Nephron (organoid): Measurements from ENCODE around the gene PDX1.

ENCODE experiments used
- H3K27ac Mint-ChIP-seq, 3 experiments: 2 replicates each; pipeline ENCODE4 v1.8.0; 2020; ENCODE audit warnings: mixed read lengths in 3 of 3, mild to moderate bottlenecking in 2 of 3, moderate library complexity in 1 of 3
- H3K27me3 Mint-ChIP-seq: 2 replicates; pipeline ENCODE4 v1.8.0; 2021; ENCODE audit warnings: low read depth, mild to moderate bottlenecking, moderate library complexity, mixed read lengths
- H3K36me3 Mint-ChIP-seq: 2 replicates; pipeline ENCODE4 v1.8.0; 2020; ENCODE audit warnings: low read depth, mixed read lengths
- H3K4me1 Mint-ChIP-seq: 2 replicates; pipeline ENCODE4 v1.8.0; 2020; ENCODE audit warnings: mixed read lengths
- H3K4me3 Mint-ChIP-seq, 3 experiments: 2 replicates each; pipeline ENCODE4 v1.8.0; 2020; ENCODE audit warnings: mild to moderate bottlenecking in 3 of 3, mixed read lengths in 3 of 3, moderate library complexity in 2 of 3
- H3K9me3 Mint-ChIP-seq: 2 replicates; pipeline ENCODE4 v1.8.0; 2020; ENCODE audit warnings: mixed read lengths
- CTCF ChIP-seq, 3 experiments: fragments of 200-600 bp; sonication (generic); IDR thresholded peaks; one replicate each; pipeline ENCODE4 v1.5.0; 2021; ENCODE audit warnings: antibody characterized with exemption in 3 of 3; ENCODE audit not compliant: unreplicated experiment in 3 of 3

PDX1 gene

GRCh38 chr13:27919934-27920676, at the start of gene PDX1:
TSS of gene PDX1 (plus strand) at chr13:27920000. CDS start at chr13:27920139, 139 bp downstream.
- Mint-ChIP-seq H3K27me3 (peaks cover 98% of the 10 kb centered on the region), H3K27ac (no peak within 1 kb of the TSS), H3K9me3 (peaks cover 6% of the 10 kb centered on the region), H3K4me3 (peak within 1 kb of the TSS; percentile 77 to 81 (median 79)), H3K36me3 (no peaks in the 10 kb centered on the region), H3K4me1 (peaks cover 29% of the 10 kb centered on the region)
- no peak for TF ChIP-seq CTCF (IDR thresholded peaks at IDR 0.05; ENCODE audit: unreplicated experiment in 3 of 3)

GRCh38 chr13:27878274-27878673, 41.5 kb upstream of the PDX1 start:
- Mint-ChIP-seq H3K27me3 (peaks cover 72% of the 10 kb centered on the region), H3K27ac (no peak overlapping the region), H3K9me3 (no peaks in the 10 kb centered on the region), H3K36me3 (no peaks in the 10 kb centered on the region), H3K4me3 (no peak overlapping the region), H3K4me1 (no peaks in the 10 kb centered on the region)
- no peak for TF ChIP-seq CTCF (IDR thresholded peaks at IDR 0.05; ENCODE audit: unreplicated experiment in 3 of 3)

- H3K27ac Mint-ChIP-seq: no peak overlapping the region
- no peaks in the 10 kb centered on the region for H3K4me1 Mint-ChIP-seq
- peaks cover 13% of the 10 kb centered on the region for H3K9me3 Mint-ChIP-seq
- H3K4me3 Mint-ChIP-seq: no peak overlapping the region
- H3K27me3 Mint-ChIP-seq: peaks cover 56% of the 10 kb centered on the region
- no peak for TF ChIP-seq CTCF (IDR thresholded peaks at IDR 0.05; ENCODE audit: unreplicated experiment in 3 of 3)
- no peaks in the 10 kb centered on the region for H3K36me3 Mint-ChIP-seq
Observed at GRCh38 chr13:27889471-27889870, 30.3 kb upstream of the PDX1 start.

GRCh38 chr13:27896726-27897125, 23.1 kb upstream of the PDX1 start:
- no peak overlapping the region for H3K27ac Mint-ChIP-seq

GRCh38 chr13:27904719-27905118, 15.1 kb upstream of the PDX1 start:
- Mint-ChIP-seq H3K27me3 (peaks cover 95% of the 10 kb centered on the region), H3K27ac (no peak overlapping the region), H3K4me3 (no peak overlapping the region), H3K9me3 (no peaks in the 10 kb centered on the region), H3K4me1 (no peaks in the 10 kb centered on the region), H3K36me3 (no peaks in the 10 kb centered on the region)
- no peak for TF ChIP-seq CTCF (IDR thresholded peaks at IDR 0.05; ENCODE audit: unreplicated experiment in 3 of 3)

More at GRCh38 chr13:27896726-27897125, 23.1 kb upstream of the PDX1 start:
- no peak for TF ChIP-seq CTCF (IDR thresholded peaks at IDR 0.05; ENCODE audit: unreplicated experiment in 3 of 3)
- peaks cover 63% of the 10 kb centered on the region for H3K27me3 Mint-ChIP-seq
- no peaks in the 10 kb centered on the region for H3K4me1 Mint-ChIP-seq
- peaks cover 29% of the 10 kb centered on the region for H3K9me3 Mint-ChIP-seq
- no peaks in the 10 kb centered on the region for H3K36me3 Mint-ChIP-seq
- no peak overlapping the region for H3K4me3 Mint-ChIP-seq

GRCh38 chr13:27905650-27906049, 14.2 kb upstream of the PDX1 start:
- no peak for TF ChIP-seq CTCF (IDR thresholded peaks at IDR 0.05; ENCODE audit: unreplicated experiment in 3 of 3)
- no peak overlapping the region for H3K4me3 Mint-ChIP-seq
- H3K27me3 Mint-ChIP-seq: peaks cover 96% of the 10 kb centered on the region
- H3K36me3 Mint-ChIP-seq: no peaks in the 10 kb centered on the region
- H3K27ac Mint-ChIP-seq: no peak overlapping the region
- H3K9me3 Mint-ChIP-seq: no peaks in the 10 kb centered on the region
- no peaks in the 10 kb centered on the region for H3K4me1 Mint-ChIP-seq
